H1 (cell line): ENCODE measurements around the gene FAT1. TPM values are rescaled to one million over a fixed set of nuclear protein-coding genes. Genes with fewer than 3 reads are reported as not detected.

Experiments used
- CTCF ChIA-PET: fragments of 300-600 bp; sonication (Branson Sonifier 250); formaldehyde crosslinking; loops from one replicate; lab custom pipeline; 2021; ENCODE audit not compliant: partially characterized antibody; lab: Charles Lee
- POLR2A ChIA-PET: fragments of 300-600 bp; sonication (Branson Sonifier 250); formaldehyde crosslinking; loops from one replicate; lab custom pipeline; 2021; ENCODE audit warnings: inconsistent platforms; ENCODE audit not compliant: partially characterized antibody; lab: Charles Lee
- DNase-seq, 2 experiments: peaks; one replicate each; pipeline versions ENCODE4 v3.0.0 to v3.0.0-alpha.2; 2010 to 2022; ENCODE audit warnings: low spot score in 2 of 2, low read depth in 1 of 2, mixed read lengths in 1 of 2
- FAIRE-seq: peaks from 2 replicates; lab custom pipeline; 2011; peaks lifted over from hg19 to GRCh38; lab: Jason Lieb, UNC
- H2AFZ ChIP-seq: 2 replicates; pipeline ENCODE4 v1.8.1; 2012; ENCODE audit warnings: low read length, inconsistent platforms
- H2AK5ac ChIP-seq: 2 replicates; pipeline ENCODE4 v1.6.1; 2013; ENCODE audit warnings: low read depth, low read length
- H2BK120ac ChIP-seq: replicated peaks from 2 replicates; pipeline ENCODE3; 2013; ENCODE audit warnings: low read depth, low read length, inconsistent platforms
- H2BK12ac ChIP-seq: 2 replicates; pipeline ENCODE4 v1.6.1; 2013; ENCODE audit warnings: low read depth, low read length
- H2BK15ac ChIP-seq: 2 replicates; pipeline ENCODE4 v1.6.1; 2013; ENCODE audit warnings: low read length
- H2BK20ac ChIP-seq: 2 replicates; pipeline ENCODE4 v1.6.1; 2013; ENCODE audit warnings: low read length
- H2BK5ac ChIP-seq: 2 replicates; pipeline ENCODE4 v1.6.1; 2013; ENCODE audit warnings: low read depth, low read length
- H3K14ac ChIP-seq: 2 replicates; pipeline ENCODE4 v1.6.1; 2013; ENCODE audit warnings: inconsistent platforms; ENCODE audit not compliant: insufficient read length
- H3K18ac ChIP-seq: 2 replicates; pipeline ENCODE4 v1.6.1; 2013; ENCODE audit warnings: low read length; ENCODE audit errors: extremely low read depth
- H3K23ac ChIP-seq: 2 replicates; pipeline ENCODE4 v1.6.1; 2013; ENCODE audit warnings: inconsistent platforms; ENCODE audit not compliant: insufficient read length
- H3K23me2 ChIP-seq: 2 replicates; pipeline ENCODE4 v1.6.1; 2013; ENCODE audit warnings: low read depth, low read length
- H3K27ac ChIP-seq: 2 replicates; pipeline ENCODE4 v1.6.1; 2011; ENCODE audit warnings: low read depth, low read length, inconsistent platforms
- H3K27me3 ChIP-seq, 4 experiments: replicated peaks in 1 of 4; 1 replicate in 1 of 4; 2 replicates in 3 of 4; pipeline versions ENCODE4 v1.6.1 to v1.8.1; 2011 to 2013; ENCODE audit warnings: low read length in 3 of 4, mild to moderate bottlenecking in 3 of 4, inconsistent platforms in 2 of 4, mixed read lengths in 2 of 4, moderate library complexity in 1 of 4; ENCODE audit not compliant: control insufficient read depth in 3 of 4, insufficient read depth in 3 of 4; ENCODE audit errors: extremely low read depth in 1 of 4
- H3K36me3 ChIP-seq, 4 experiments: 2 replicates each; pipeline versions ENCODE4 v1.6.1 to v1.8.1; 2011 to 2013; ENCODE audit warnings: mild to moderate bottlenecking in 4 of 4, low read length in 3 of 4, moderate library complexity in 2 of 4, control low read depth in 1 of 4, inconsistent platforms in 1 of 4; ENCODE audit not compliant: insufficient read depth in 4 of 4, control insufficient read depth in 2 of 4
- H3K4ac ChIP-seq: replicated peaks from 2 replicates; pipeline ENCODE3; 2013; ENCODE audit warnings: low read length, low read depth, mixed read lengths, inconsistent platforms; ENCODE audit not compliant: insufficient read length
- H3K4me1 ChIP-seq, 4 experiments: replicated peaks in 1 of 4; 1 replicate in 1 of 4; 2 replicates in 3 of 4; pipeline versions ENCODE4 v1.6.1 to v1.8.1; 2011 to 2013; ENCODE audit warnings: low read length in 3 of 4, inconsistent platforms in 2 of 4, mixed read lengths in 1 of 4; ENCODE audit not compliant: insufficient read depth in 4 of 4, control insufficient read depth in 3 of 4
- H3K4me2 ChIP-seq, 2 experiments: 2 replicates each; pipeline versions ENCODE4 v1.6.1 to v1.8.1; 2011 to 2013; ENCODE audit warnings: low read depth in 2 of 2, low read length in 2 of 2, control low read depth in 1 of 2, inconsistent platforms in 1 of 2, mild to moderate bottlenecking in 1 of 2; ENCODE audit not compliant: insufficient read depth in 1 of 2
- H3K4me3 ChIP-seq, 4 experiments: fragments of 200-600, 300-600 bp in 1 of 4; sonication (generic), shearing (Covaris generic), sonication (Bioruptor Twin) in 1 of 4; 2 replicates each; pipeline versions ENCODE4 v1.5.1 to v1.8.1; 2011 to 2016; ENCODE audit warnings: low read length in 4 of 4, low read depth in 3 of 4, control low read depth in 2 of 4, inconsistent platforms in 2 of 4, mild to moderate bottlenecking in 2 of 4, mixed read lengths in 1 of 4, moderate library complexity in 1 of 4; ENCODE audit not compliant: insufficient read depth in 2 of 4; ENCODE audit errors: extremely low read depth in 1 of 4
- H3K56ac ChIP-seq: replicated peaks from 2 replicates; pipeline ENCODE3; 2013; ENCODE audit warnings: low read depth, mild to moderate bottlenecking, mixed read lengths, low read length, inconsistent platforms; ENCODE audit not compliant: insufficient read length
- H3K79me1 ChIP-seq: 2 replicates; pipeline ENCODE4 v1.6.1; 2013; ENCODE audit warnings: low read depth, low read length, control low read depth
- H3K79me2 ChIP-seq, 2 experiments: 2 replicates each; pipeline versions ENCODE4 v1.6.1 to v1.8.1; 2012 to 2013; ENCODE audit warnings: low read length in 2 of 2, mild to moderate bottlenecking in 2 of 2, inconsistent platforms in 1 of 2; ENCODE audit not compliant: insufficient read depth in 2 of 2, control insufficient read depth in 1 of 2
- H3K9ac ChIP-seq, 4 experiments: replicated peaks in 1 of 4; 1 replicate in 1 of 4; 2 replicates in 3 of 4; pipeline versions ENCODE4 v1.6.1 to v1.8.1; 2011 to 2013; ENCODE audit warnings: low read depth in 3 of 4, low read length in 3 of 4, control low read depth in 2 of 4, mild to moderate bottlenecking in 2 of 4, moderate library complexity in 2 of 4, inconsistent platforms in 1 of 4; ENCODE audit errors: extremely low read depth in 1 of 4
- H3K9me3 ChIP-seq, 2 experiments: 2 replicates each; pipeline versions ENCODE4 v1.6.1 to v1.8.1; 2012 to 2013; ENCODE audit warnings: mild to moderate bottlenecking in 2 of 2, moderate library complexity in 2 of 2, control low read depth in 1 of 2, inconsistent platforms in 1 of 2, low read depth in 1 of 2, low read length in 1 of 2, mixed read lengths in 1 of 2; ENCODE audit not compliant: insufficient read depth in 2 of 2
- H4K20me1 ChIP-seq, 2 experiments: replicated peaks in 1 of 2; 2 replicates each; pipeline versions ENCODE3 to v1.8.1; 2011 to 2013; ENCODE audit warnings: inconsistent platforms in 2 of 2, low read length in 2 of 2, mild to moderate bottlenecking in 1 of 2; ENCODE audit not compliant: insufficient read depth in 2 of 2, control insufficient read depth in 1 of 2
- H4K5ac ChIP-seq: 2 replicates; pipeline ENCODE4 v1.6.1; 2013; ENCODE audit warnings: low read length, low read depth, mixed read lengths, inconsistent platforms; ENCODE audit not compliant: insufficient read length
- H4K8ac ChIP-seq: 2 replicates; pipeline ENCODE4 v1.8.0; 2013; ENCODE audit warnings: mild to moderate bottlenecking, moderate library complexity, low read length, inconsistent platforms; ENCODE audit not compliant: insufficient read depth; ENCODE audit errors: extremely low read depth
- H4K91ac ChIP-seq: replicated peaks from 2 replicates; pipeline ENCODE3; 2013; ENCODE audit warnings: low read length, mixed read lengths, inconsistent platforms; ENCODE audit not compliant: insufficient read length
- BRCA1 ChIP-seq: IDR thresholded peaks from 2 replicates; pipeline ENCODE4 v1.6.1; 2012; ENCODE audit warnings: low read depth, low read length, improper control_type of control experiment
- CTBP2 ChIP-seq: IDR thresholded peaks from 2 replicates; pipeline ENCODE4 v1.7.0; 2011; ENCODE audit warnings: borderline replicate concordance, mild to moderate bottlenecking, moderate library complexity, mixed read lengths, low read length; ENCODE audit not compliant: insufficient read depth, insufficient read length
- EZH2 ChIP-seq: fragments of 200-600 bp; sonication (generic); IDR thresholded peaks from 2 replicates; pipeline ENCODE4 v1.7.1; 2012; ENCODE audit warnings: low read depth, mild to moderate bottlenecking, moderate library complexity, low read length, inconsistent platforms; ENCODE audit not compliant: severe bottlenecking
- HDAC2 ChIP-seq, 2 experiments: fragments of 300-600 bp in 1 of 2; sonication (generic) in 1 of 2; IDR thresholded peaks; 2 replicates each; pipeline ENCODE4 v1.6.1; 2011 to 2012; ENCODE audit warnings: low read depth in 2 of 2, low read length in 2 of 2, mild to moderate bottlenecking in 2 of 2, moderate library complexity in 2 of 2, borderline replicate concordance in 1 of 2, inconsistent platforms in 1 of 2
- MAX ChIP-seq: IDR thresholded peaks from 2 replicates; pipeline ENCODE4 v1.6.1; 2012; ENCODE audit warnings: inconsistent platforms
- POU5F1 ChIP-seq: IDR thresholded peaks from 2 replicates; pipeline ENCODE4 v1.6.1; 2011; ENCODE audit warnings: low read depth, mild to moderate bottlenecking, low read length, moderate library complexity
- RAD21 ChIP-seq, 2 experiments: IDR thresholded peaks in 1 of 2; conservative IDR thresholded peaks in 1 of 2; 2 replicates each; pipeline ENCODE4 v1.6.1; 2011; ENCODE audit warnings: low read depth in 2 of 2, low read length in 2 of 2, improper control_type of control experiment in 1 of 2, inconsistent platforms in 1 of 2, mild to moderate bottlenecking in 1 of 2, moderate library complexity in 1 of 2
- RNF2 ChIP-seq: fragments of 200-900, 300-1000 bp; sonication (generic); IDR thresholded peaks from 2 replicates; pipeline ENCODE4 v1.7.1; 2016; ENCODE audit warnings: borderline replicate concordance, low read depth, mild to moderate bottlenecking, antibody characterized with exemption, low read length; ENCODE audit not compliant: poor library complexity, severe bottlenecking; ENCODE audit errors: missing control alignments
- RXRA ChIP-seq: IDR thresholded peaks from 2 replicates; pipeline ENCODE4 v1.6.1; 2011; ENCODE audit warnings: low read depth, mild to moderate bottlenecking, low read length, moderate library complexity; ENCODE audit not compliant: insufficient read depth
- TBP ChIP-seq: IDR thresholded peaks from 2 replicates; pipeline ENCODE4 v1.6.1; 2011; ENCODE audit warnings: low read depth, low read length, improper control_type of control experiment
- WGBS, 2 experiments: shearing (Covaris generic) in 1 of 2; methylation state at CpG; one replicate each; pipeline versions ENCODE4 v1.1.6 to v1.1.7; 2013 to 2015; ENCODE audit warnings: low lambda C conversion rate in 2 of 2, mixed read lengths in 2 of 2, inconsistent platforms in 1 of 2, low coverage in 1 of 2, missing lambda C conversion rate in 1 of 2; ENCODE audit not compliant: insufficient replicate concordance in 2 of 2, insufficient coverage in 1 of 2, insufficient read length in 1 of 2; ENCODE audit errors: extremely low coverage in 1 of 2, missing lambda C conversion rate in 1 of 2; 5-methylcytosine and 5-hydroxymethylcytosine counted together
- polyA plus RNA-seq, 7 experiments: library from polyadenylated mRNA; depleted of rRNA in 3 of 7; stranded (reverse) in 5 of 7; unstranded in 2 of 7; fragments of >200 nt in 5 of 7; fragments of 200-250 nt in 2 of 7; gene quantifications; 1 replicate in 5 of 7; 2 replicates in 1 of 7; 4 replicates in 1 of 7; pipeline versions ENCODE4 v1.2.1 to v1.2.3, GENCODE V29; 2011 to 2013; ENCODE audit warnings: missing spikeins in 2 of 7, mixed read lengths in 2 of 7
- total RNA-seq: library from RNA; stranded (reverse); fragmentation: NEBNext Ultra II Directional; extraction: Animal tissue kit (Norgen Biotek cat#: 25700); gene quantifications from 2 replicates; pipeline ENCODE4 v1.2.1, GENCODE V29; 2021

Gene FAT1
- total and polyA plus RNA-seq, 2 of the 8 experiments (the other 6 are each of a cell fraction or from before 2014, with no cell fraction given) = 94.4 to 137 TPM

- H4K20me1 ChIP-seq = no peaks in the 10 kb centered on the region
- 0 out of 2 replicates have a peak, but pooled peaks cover 2% of the 10 kb centered on the region for H3K79me1 ChIP-seq
- no peak overlapping the region for H3K4ac ChIP-seq
- no peak overlapping the region for H3K4me3 ChIP-seq
- no peak overlapping the region for H2BK20ac ChIP-seq
- H3K4me2 ChIP-seq = no peak overlapping the region
- peaks cover 9 to 88% (median 35%) of the 10 kb centered on the region in 4 experiments for H3K36me3 ChIP-seq
- ChIA-PET POLR2A (no interaction called here), CTCF (no interaction called here)
- no peaks in the 10 kb centered on the region for H3K27me3 ChIP-seq
- no peak overlapping the region for H2BK5ac ChIP-seq
- no peak overlapping the region for H2BK120ac ChIP-seq
- DNase-seq (no peak), FAIRE-seq (no peak)
- no peak overlapping the region for H3K9ac ChIP-seq
- H3K23me2 ChIP-seq = no peaks in the 10 kb centered on the region
- no peak overlapping the region for H3K23ac ChIP-seq
- 0 out of 4 replicates have a peak, but pooled peaks cover 0 to 9% of the 10 kb centered on the region in 2 experiments for H3K79me2 ChIP-seq
- no peak overlapping the region for H2AFZ ChIP-seq
- no peak overlapping the region for H2BK12ac ChIP-seq
- 0 out of 7 replicates have a peak, but pooled peaks cover 0 to 6% (median 0%) of the 10 kb centered on the region in 4 experiments for H3K4me1 ChIP-seq
- H4K8ac ChIP-seq = no peak overlapping the region
- no peak overlapping the region for H4K91ac ChIP-seq
- no peak overlapping the region for H4K5ac ChIP-seq
- H3K14ac ChIP-seq = no peak overlapping the region
- no peak overlapping the region for H3K56ac ChIP-seq
- no peak overlapping the region for H2BK15ac ChIP-seq
- 93% methylated on average over 10 of the region's 10 CpGs; no CpG with 5 or more reads in 1 of the 2 experiments for WGBS, 2 experiments
- no peak overlapping the region for H2AK5ac ChIP-seq
- H3K27ac ChIP-seq = no peak overlapping the region
- TF ChIP-seq POU5F1 (no peak), RNF2 (no peak), TBP (no peak), HDAC2 (IDR thresholded peaks at IDR 0.05; ENCODE audit: borderline replicate concordance in 1 of 2, low read depth in 2 of 2, low read length in 2 of 2) (no peak), EZH2 (no peak), BRCA1 (no peak), RXRA (no peak), MAX (no peak), RAD21 (IDR thresholded peaks at IDR 0.05 in 1 of 2, conservative IDR thresholded peaks at IDR 0.05 in 1 of 2; ENCODE audit: low read depth in 2 of 2, low read length in 2 of 2) (no peak), CTBP2 (no peak)
- TF ChIP-seq, all 59 proteins: peak for 0
- Histone ChIP-seq H3K9me3 (no peaks in the 10 kb centered on the region), H3K18ac (no peak overlapping the region)
Observed at GRCh38 chr4:186619088-186619487, 104.6 kb downstream of the FAT1 start.
